ENCODE results near the gene EFCAB5.
A peak's percentile ranks its signal among the peaks of the same experiment; 100 is the strongest.
"Not testable (repeated sequence)": the region's sequence is repeated elsewhere in the genome, so short reads cannot be mapped to it uniquely, and the experiment has no call there.

Gene EFCAB5

DNA sequence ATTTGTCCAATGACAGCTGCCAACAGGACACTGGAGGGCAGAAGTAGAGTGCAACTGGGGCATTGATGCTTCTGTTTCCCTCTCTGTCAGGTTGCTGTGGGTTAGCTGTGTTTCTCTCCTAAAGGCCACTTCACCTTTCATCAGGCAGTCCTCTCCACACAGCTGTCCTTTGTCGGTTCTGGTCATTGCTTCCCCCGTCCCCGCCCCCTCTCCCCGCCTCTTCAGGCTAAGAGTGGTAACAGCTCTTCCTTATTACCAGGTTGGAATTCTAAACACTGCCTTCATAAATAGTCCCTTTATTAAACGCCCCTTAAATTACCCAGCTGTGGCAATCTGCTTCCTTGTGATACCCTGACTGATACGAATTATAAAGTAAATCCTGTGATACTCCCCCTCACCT, 143.4 kb downstream of the EFCAB5 start:
- no peak overlapping the region for H3K4me3 ChIP-seq (ENCODE audit: low read depth, low read length)
- no peak for DNase-seq (ENCODE audit: low read depth)
- TF ChIP-seq, protein P1, sequence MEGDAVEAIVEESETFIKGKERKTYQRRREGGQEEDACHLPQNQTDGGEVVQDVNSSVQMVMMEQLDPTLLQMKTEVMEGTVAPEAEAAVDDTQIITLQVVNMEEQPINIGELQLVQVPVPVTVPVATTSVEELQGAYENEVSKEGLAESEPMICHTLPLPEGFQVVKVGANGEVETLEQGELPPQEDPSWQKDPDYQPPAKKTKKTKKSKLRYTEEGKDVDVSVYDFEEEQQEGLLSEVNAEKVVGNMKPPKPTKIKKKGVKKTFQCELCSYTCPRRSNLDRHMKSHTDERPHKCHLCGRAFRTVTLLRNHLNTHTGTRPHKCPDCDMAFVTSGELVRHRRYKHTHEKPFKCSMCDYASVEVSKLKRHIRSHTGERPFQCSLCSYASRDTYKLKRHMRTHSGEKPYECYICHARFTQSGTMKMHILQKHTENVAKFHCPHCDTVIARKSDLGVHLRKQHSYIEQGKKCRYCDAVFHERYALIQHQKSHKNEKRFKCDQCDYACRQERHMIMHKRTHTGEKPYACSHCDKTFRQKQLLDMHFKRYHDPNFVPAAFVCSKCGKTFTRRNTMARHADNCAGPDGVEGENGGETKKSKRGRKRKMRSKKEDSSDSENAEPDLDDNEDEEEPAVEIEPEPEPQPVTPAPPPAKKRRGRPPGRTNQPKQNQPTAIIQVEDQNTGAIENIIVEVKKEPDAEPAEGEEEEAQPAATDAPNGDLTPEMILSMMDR (conservative IDR thresholded peaks at IDR 0.05; ENCODE audit: low read depth, low read length), result no peak

DNA sequence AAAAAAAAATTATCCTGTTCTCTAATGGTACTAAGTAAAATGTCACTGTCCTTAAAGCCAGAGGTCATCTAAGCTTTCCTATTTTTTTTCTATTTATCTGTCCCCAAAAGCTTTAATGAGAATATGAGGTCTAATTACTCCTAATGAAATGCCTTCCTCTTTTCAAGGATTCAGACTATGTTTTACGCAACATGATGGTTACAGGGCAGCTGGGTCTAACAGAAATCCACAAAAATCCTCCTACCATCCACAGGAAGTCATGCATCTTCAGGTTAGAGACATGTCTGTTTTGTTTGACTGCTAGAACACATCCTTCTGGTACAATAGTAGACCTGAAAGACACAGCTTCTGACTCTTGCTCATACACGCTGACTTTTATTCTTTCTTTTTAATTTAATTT, 145.5 kb downstream of the EFCAB5 start:
- TF ChIP-seq, protein P1 (conservative IDR thresholded peaks at IDR 0.05; ENCODE audit: low read depth, low read length), result no peak
- no peak overlapping the region for H3K4me3 ChIP-seq (ENCODE audit: low read depth, low read length)
- DNase-seq (ENCODE audit: low read depth), result no peak

DNA sequence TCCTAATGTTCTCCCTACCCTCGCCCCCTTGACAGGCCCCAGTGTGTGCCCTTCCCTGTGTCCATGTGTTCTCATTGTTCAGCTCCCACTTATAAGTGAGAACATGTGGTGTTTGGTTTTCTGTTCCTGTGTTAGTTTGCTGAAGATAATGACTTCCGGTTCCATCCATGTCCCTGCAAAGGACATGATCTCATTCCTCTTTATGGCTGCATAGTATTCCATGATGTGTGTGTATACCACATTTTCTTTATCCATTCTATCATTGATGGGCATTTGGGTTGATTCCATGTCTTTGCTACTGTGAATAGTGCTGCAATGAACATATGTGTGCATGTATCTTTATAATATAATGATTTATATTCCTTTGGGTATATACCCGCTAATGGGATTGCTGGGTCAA, 146.0 kb downstream of the EFCAB5 start:
- not testable (repeated sequence) for H3K4me3 ChIP-seq (ENCODE audit: low read depth, low read length); DNase-seq (ENCODE audit: low read depth)

DNA sequence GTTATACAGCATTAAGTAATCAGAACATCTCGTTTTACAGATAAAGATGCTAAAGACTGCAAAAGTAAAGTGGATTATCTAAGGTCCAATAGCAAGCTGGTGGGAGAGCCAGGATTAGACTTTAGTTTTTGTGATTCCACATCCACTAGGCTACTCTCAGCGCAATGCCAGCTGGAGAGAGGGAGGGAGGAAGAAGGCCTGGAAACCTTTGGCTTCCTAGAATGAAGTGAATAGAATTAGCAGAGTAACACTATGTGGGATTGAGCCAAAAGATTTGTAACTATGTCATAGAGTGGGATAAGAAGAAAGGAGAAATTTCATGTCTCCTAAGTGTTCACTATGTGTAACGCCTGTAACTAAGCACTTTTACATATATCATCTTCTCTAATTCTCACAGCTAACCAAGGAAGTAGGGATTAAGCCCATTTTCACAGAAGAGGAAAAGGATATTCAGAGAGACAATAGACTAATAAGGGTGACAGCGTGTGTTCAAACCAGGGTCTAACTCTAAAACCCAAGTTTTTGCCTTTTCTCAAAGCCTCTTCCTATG, 149.8 kb downstream of the EFCAB5 start:
- H3K4me3 ChIP-seq (ENCODE audit: low read depth, low read length), result no peak overlapping the region
- TF ChIP-seq, protein P1 (conservative IDR thresholded peaks at IDR 0.05; ENCODE audit: low read depth, low read length), result no peak
- DNase-seq (ENCODE audit: low read depth), result no peak

DNA sequence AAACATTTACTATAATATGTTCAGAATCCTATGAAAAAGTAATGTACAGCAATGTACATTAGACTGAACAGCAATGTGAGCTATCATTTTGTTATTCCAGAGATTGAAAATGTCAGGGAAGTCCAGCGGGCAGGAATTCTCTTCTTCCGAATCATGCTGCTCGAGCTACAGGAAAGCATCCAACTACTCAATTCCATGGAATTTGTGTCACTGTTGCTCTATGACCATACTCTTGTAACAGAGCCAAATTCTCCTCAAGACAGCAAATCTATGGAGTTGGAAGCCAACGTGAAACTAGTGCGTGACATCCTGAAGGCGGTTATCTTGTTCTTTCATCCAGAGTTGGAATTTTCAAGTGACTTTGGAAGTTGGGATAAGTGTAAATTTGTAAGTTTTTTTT, 150.3 kb downstream of the EFCAB5 start:
- DNase-seq (ENCODE audit: low read depth), result peak; percentile 41
- no peak overlapping the region for H3K4me3 ChIP-seq (ENCODE audit: low read depth, low read length)
- TF ChIP-seq, protein P1 (conservative IDR thresholded peaks at IDR 0.05; ENCODE audit: low read depth, low read length), result no peak

DNA sequence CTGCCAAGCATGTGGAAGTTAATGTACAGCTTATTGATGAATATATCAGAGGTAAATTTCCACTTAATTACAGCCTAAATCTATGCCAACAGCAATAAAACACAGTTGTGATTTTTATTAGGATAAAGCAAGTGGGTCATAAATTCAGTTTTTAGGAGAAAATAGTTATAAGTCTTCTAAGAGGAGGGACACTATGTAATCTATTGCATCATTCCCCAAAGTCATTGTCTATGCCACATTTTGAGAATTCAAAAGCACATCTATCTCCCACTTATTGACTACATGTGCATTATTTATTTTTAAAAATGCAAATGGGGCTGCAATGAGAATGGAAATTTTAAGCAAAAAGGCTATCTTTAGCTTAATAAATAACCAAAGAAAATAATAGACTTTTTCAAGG, 151.5 kb downstream of the EFCAB5 start:
- DNase-seq (ENCODE audit: low read depth), result no peak
- H3K4me3 ChIP-seq (ENCODE audit: low read depth, low read length), result no peak overlapping the region
- TF ChIP-seq, protein P1 (conservative IDR thresholded peaks at IDR 0.05; ENCODE audit: low read depth, low read length), result no peak

DNA sequence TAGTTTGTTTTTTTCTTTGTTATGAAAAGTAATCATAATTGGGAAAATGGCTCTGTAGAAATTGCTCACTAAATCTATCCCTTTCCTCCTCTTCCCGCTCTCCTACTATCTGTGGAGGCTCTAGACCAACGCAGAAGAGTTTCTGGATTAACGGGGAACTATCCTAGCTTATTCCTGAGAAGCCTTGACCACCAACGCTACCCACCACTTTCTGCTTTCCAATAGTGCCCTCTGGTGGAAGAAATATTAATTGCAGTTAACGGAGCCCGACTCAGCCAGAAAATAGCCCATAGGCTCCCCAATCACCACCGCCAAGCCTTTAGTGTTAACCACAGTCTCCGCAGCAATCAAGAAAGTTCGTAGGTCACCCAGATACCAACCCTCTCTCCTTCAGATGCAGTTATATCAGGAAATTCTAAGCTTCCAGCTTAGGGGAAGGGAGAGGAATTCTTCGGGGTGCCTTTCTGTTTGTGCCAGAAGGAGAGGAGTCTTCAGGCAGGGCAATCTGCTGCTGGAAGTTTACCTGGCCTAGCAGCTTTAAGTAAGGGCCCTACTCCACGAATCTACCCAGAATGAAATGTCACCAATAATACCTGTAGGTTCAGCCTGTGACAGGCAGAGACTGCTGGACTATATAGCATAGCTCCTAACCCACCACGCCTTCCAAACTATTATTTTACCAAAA, 152.2 kb downstream of the EFCAB5 start:
- H3K4me3 ChIP-seq (ENCODE audit: low read depth, low read length), result no peak overlapping the region
- peak; percentile 73 for DNase-seq (ENCODE audit: low read depth)
- TF ChIP-seq, protein P1 (conservative IDR thresholded peaks at IDR 0.05; ENCODE audit: low read depth, low read length), result peak; percentile 78
